Hepatocyte (in vitro differentiated cells): ENCODE measurements around the gene ALCAM.

Source experiments
- EZH2phosphoT487 ChIP-seq: fragments of 200-600 bp; sonication (generic); IDR thresholded peaks from one replicate; pipeline ENCODE4 v1.6.1; 2018; ENCODE audit warnings: antibody characterized with exemption, mild to moderate bottlenecking, low read depth, moderate library complexity; ENCODE audit not compliant: unreplicated experiment, severe bottlenecking
- TF ChIP-seq, protein P1 (sequence below): fragments of 200-600 bp; sonication (generic); IDR thresholded peaks from 2 replicates; pipeline ENCODE4 v1.5.1; 2016; ENCODE audit warnings: antibody characterized with exemption, mild to moderate bottlenecking; ENCODE audit not compliant: poor library complexity

DNA sequence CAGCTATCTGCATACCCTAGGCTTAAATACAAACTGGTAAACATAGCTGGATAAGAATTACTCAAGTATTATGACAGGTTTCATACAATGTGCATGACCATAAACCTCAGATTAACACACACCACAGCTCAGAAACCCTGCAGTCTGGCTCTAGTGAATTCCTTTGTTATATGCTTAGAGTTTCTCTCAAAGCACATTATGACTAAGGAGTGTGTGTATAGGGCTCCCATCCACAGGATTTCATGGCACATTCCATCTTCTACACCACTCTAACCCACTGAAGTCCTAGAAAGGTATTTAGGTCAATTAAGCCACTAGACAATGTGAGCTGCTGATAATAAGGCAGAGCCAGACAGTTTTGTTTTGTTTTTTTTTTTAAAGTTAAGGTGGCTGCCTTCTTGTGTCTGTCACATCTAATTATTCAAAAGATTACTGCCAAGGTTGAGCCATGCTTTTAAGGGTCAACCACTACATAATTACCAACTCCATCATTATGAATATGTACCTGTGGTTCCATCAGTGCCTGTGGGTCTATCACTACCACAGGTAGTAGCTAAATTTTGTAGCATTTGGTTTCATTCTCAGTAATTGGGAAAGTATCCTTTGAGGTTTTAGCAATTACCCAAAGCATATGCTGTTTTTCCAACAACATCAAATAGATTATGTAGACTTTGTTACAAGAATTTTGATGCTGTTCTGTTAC, 107.0 kb downstream of the ALCAM start:
- TF ChIP-seq, protein P1, sequence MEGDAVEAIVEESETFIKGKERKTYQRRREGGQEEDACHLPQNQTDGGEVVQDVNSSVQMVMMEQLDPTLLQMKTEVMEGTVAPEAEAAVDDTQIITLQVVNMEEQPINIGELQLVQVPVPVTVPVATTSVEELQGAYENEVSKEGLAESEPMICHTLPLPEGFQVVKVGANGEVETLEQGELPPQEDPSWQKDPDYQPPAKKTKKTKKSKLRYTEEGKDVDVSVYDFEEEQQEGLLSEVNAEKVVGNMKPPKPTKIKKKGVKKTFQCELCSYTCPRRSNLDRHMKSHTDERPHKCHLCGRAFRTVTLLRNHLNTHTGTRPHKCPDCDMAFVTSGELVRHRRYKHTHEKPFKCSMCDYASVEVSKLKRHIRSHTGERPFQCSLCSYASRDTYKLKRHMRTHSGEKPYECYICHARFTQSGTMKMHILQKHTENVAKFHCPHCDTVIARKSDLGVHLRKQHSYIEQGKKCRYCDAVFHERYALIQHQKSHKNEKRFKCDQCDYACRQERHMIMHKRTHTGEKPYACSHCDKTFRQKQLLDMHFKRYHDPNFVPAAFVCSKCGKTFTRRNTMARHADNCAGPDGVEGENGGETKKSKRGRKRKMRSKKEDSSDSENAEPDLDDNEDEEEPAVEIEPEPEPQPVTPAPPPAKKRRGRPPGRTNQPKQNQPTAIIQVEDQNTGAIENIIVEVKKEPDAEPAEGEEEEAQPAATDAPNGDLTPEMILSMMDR = no peak
- no peak for TF ChIP-seq EZH2phosphoT487
